ENCODE data around the gene EME2.

EME2 gene

GRCh38 chr16:1820946-1821290, 48.3 kb downstream of the EME2 start:
- no peak for DNase-seq

- no peak for DNase-seq
Observed at GRCh38 chr16:1821861-1822611, 49.4 kb downstream of the EME2 start.

GRCh38 chr16:1822801-1823200, 50.2 kb downstream of the EME2 start:
- DNase-seq = no peak

GRCh38 chr16:1823821-1824220, 51.2 kb downstream of the EME2 start:
- no peak for DNase-seq

GRCh38 chr16:1825381-1825863, 52.8 kb downstream of the EME2 start:
- no peak for DNase-seq
